NB4 (cell line): ENCODE measurements around the gene HRCT1.

Source experiments
- CTCF ChIP-seq: IDR thresholded peaks from one replicate; pipeline ENCODE4 v1.5.1; 2012; ENCODE audit warnings: low read depth, low read length
- POLR2A ChIP-seq: IDR thresholded peaks from 2 replicates; pipeline ENCODE4 v1.6.1; 2011; ENCODE audit warnings: mild to moderate bottlenecking; ENCODE audit not compliant: insufficient read length; ENCODE audit errors: extremely low read depth

- TF ChIP-seq CTCF (no peak), POLR2A (no peak)
These were observed 43.7 kb upstream of the HRCT1 start for GRCh38 chr9:35862328-35862727.
